GM19043 (cell line): ENCODE data around the gene GPS1.

Experiments used
- ATAC-seq: cut with Tn5 transposase; IDR thresholded peaks from one replicate; pipeline ENCODE4 v1.9.1; 2021; ENCODE audit warnings: low read depth; ENCODE audit not compliant: unreplicated experiment

GPS1 gene

DNA sequence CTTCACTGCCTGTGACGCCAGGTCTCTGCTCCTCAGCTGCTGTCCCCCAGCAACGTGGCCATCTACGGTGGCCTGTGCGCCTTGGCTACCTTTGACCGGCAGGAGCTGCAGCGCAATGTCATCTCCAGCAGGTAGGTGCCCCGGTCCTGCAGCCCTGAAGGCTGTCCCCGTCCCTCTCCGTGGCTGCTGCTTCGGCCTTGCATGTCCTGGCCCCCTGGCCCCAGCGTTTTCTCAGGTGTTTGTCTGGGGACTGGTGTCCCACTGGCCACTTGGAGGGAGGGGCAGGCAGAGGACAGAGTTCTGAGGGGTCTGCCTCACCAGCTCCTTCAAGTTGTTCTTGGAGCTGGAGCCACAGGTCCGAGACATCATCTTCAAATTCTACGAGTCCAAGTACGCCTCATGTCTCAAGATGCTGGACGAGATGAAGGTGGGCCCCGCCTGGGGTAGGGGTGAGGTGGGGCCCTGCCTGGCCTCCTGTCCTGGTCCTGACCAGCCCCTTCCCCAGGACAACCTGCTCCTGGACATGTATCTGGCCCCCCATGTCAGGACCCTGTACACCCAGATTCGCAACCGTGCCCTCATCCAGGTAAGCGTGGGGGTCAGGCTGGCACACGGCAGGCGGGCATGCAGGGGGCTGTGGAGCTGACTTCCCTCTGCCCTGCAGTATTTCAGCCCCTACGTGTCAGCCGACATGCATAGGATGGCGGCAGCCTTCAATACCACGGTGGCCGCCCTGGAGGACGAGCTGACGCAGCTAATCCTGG lies 4.4 kb downstream of the GPS1 start:
- ATAC-seq: no peak

DNA sequence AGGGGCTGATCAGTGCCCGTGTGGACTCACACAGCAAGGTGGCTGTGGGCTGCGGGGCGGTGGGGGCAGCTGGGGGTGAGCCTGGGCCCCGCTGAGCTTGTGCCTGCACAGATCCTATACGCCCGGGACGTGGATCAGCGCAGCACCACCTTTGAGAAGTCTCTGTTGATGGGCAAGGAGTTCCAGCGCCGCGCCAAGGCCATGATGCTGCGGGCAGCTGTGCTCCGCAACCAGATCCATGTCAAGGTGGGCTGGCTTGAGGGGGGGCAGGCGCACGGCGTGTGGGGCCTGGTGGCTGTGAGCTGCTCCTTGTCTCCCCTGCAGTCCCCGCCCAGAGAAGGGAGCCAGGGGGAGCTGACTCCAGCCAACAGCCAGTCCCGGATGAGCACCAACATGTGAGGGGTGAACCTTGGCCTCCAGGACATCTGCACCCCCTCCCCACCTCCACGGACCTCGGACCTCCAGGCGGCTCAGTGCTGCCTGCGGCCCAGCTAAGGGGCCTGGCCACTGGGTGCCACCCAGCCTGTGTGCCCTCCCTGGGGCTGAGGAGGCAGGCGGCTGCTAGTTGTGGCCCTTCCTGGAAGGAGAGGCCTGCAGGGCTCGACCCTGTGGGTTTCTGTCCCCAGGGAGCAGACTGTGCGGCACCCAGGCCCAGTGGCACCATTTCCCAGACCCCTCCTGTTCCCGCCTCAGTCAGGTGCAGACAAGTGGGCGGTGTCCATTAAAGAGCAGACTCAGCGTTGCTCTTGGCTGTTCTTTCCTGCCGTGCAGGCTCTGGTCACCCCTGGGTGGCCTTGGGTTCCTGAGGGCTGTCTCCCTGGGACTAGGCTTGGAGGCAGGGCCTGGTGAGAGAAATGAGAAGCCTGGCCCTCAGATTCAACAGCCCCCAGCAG lies 5.3 kb downstream of the GPS1 start:
- no peak for ATAC-seq

DNA sequence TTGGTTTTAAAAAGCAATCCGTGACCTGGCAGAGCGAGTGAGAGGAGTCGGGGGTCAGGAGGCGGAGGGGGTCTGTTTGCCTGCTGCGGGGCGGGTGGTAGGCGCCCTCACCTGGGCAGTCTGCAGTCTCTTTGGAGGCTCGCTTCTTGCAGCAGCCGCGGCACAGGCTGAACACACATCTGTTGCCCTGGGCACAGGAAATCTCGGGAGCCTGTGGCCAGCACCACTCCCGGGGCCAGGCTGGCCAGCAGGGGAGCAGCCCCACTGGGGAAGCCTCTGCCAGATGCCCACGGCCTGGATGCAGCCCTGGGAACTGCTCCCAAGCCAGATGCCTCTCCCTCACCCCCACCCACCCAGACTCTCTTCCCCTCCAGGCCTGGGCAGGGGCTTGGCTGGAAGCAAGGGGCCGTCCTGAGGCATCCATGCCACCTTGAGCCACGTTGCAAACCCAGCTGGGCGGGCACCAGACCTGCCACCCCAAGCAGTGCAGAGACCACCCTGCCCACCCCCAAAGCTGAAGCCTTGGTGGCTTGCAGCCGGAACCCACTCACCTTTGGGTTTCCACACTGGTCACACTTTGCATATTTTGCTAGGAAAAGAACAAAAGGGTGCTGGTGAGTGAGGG lies 6.6 kb downstream of the GPS1 start:
- no peak for ATAC-seq

DNA sequence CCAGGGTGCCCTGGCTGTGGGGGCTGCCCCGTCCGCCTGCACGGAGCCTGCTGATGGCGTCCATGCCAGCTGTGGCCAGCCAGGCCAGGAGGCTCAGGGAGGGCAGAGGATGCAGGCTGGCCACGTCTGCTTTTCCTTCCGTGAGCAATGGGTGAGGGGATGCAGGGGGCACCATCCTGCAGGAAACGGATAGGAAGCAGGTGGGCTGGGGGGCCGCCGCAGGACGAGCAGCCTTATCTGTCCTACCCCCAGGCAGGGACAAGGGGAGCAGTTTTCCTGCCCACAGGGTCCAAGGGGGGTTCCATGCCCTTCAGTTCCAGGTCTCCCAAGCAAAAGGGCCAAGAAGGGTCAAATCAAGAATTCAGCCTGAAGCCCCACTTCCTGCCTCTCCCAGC lies 7.2 kb downstream of the GPS1 start:
- no peak for ATAC-seq

DNA sequence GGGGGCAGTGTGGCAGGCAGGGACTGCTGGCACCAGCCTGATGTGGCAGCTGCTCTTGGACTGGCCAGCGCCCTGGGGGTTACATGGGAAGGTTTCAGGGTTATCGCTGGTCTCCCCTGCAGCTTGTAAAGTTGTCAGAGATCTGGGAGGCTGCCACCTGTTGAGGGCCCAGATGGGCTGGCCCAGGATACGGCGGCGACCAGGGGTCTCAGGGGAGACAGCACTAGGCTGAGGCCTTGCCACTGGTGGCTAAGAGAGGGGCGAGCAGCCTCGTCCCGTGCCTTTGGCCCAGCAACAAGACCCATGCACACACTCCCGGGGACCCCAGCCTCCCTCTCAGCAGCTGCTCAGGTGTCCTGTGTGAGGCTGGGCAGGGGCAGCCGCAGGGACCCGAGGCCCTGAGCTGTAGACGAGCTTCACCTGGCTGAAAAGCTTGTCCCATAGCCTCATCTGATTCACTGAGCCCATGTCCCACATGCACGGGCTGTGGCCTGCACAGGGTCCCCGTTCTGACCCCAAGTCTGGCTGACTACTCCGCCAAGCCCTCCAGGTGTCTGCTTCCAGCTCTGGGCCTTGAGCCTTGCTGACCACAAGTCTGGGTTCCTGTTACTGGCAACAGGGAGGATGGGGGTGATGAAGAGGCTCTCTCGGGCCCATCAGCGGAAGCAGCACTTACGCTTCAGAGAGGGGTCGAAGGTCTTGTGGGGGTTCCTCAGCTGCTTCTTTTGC lies 7.7 kb downstream of the GPS1 start:
- ATAC-seq: no peak

DNA sequence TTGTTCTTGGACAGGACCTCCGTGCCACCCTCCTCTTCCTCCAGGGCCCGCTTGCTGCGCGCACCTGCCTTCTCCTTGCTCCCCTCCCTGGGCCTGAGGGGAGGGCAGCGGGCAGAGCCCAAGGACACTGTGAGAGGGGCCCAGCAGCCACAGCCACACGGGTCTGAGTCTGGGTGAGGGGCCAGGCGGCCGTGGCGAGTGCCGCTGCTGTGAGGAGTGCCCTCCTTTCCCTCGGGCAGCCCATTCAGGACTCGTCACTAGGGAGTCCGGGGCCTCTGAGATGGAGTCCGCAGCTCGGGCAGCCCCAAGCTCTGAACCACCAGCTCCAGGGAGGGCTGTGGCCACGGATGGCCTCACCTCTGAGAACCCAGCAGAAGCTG lies 8.3 kb downstream of the GPS1 start:
- no peak for ATAC-seq

DNA sequence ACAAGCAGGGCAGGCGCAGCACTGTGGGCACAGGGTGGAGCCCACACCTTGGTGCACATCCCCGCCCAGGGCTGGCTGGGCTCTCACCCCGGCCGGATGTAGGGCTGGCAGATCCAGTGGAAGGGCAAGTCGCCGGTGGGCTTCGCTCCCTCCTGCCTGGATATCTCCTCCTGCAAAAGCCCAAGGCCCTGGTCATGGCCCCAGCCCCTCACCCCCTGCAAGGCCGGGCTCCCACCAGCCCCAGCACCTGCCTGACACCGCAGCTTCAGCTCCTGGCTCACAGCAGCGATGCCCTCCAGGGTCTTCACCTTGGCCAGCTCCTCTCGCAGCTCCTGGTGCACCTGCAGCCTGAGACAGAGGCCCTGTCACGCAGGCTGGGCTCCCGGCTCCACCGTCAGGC lies 8.9 kb downstream of the GPS1 start:
- no peak for ATAC-seq

DNA sequence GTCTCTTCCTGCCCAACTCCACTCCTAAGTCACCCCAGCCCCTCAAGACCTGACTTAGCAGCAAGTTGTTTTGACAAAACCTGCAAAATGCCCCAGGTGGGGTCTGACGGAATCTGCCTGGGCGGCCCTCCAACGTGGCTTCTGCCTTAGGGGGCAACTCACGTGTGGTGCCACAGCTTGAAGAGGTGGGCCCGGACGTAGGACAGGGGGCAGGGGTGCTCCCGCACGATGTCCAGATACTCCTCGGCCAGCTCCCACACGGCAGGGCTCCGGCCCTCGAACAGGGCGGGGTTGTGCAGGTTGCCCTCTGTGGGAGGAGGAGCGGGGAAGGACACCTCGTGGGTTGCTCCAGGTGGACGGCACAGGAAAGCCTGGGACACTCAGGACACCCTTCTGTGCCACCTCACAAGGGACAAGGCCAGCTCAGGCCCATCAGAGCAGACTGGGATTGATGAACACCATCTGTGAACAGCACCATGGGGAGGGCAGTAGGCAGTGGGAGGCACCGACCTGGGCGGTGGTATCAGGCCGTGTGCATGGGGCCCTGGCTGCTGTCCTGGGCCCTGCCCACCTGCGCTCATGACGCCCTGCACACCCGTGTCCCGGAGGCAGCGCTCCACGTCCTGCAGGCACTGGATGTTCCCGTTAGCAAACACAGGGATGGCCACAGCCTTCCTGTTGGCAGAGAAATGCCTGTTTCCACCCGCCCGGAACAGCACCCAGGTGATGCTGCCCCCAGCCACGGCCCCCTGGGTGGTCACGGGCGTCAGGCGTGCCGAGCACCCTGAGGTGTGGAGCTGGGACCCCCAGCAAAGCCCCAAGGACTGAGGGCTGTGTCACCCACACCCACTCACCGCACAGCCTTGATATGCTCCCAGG lies 9.6 kb downstream of the GPS1 start:
- no peak for ATAC-seq

DNA sequence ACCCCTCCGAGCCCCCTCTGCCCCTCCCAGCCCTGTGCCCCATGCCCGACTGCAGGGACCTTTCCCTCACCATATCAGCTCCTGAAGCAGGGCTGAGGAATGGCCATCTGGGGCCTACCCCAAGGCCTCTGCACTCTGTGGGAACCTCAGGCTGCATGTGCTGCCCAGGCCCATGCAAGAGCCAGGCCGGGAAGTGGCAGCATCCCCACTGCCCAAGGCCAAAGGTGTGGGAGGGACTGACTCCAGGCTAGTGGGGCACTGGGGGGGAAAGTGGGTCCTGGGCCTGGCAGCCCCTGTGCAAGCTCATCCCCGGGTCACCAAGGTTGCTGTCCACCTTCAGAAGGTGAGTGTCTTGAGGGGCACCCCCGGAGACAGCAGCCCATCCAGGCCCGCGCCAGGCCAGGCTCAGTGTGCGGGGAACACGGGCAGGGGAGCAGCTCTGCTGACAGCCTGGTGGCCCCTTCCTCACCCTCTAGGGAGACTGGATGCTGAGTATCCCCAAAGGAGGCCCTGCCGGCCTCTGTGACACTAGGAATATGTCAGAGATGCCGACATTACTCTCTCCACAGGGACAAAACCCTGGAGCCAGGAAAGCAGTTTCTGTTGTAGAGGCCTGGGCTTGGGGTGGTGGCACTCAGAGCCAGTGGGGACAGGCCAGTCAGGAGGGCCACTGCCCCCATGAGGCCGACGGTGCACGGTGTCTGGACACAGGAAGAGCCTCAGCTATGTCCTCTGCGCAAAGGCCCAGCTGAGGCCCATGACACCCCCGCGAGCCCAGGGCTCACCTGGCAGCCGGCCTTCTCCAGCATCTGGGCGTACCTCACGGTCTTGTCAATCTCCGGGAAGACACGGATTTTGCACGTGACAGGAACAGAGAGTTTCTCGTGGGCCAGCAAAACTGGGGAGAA lies 10.6 kb downstream of the GPS1 start:
- no peak for ATAC-seq

DNA sequence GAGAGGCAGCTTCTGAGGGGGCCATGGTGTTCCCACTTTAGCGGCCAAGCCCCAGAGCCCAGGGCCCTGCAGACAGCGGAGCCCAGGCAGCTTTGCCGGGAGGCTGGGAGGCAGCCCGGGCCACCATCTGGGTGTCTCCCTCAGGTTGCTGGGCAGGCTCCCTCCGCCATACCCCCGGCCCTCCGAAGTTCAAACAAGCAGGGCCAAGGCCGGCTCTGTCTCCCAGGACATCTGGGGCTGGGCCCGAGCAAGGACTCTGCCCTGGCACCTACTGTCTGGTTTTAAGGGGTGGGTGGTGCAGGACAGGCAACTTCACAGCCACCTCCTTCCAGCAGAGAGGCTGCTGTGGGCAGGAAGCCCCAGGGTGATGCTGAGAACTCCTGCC lies 11.3 kb downstream of the GPS1 start:
- ATAC-seq: no peak

DNA sequence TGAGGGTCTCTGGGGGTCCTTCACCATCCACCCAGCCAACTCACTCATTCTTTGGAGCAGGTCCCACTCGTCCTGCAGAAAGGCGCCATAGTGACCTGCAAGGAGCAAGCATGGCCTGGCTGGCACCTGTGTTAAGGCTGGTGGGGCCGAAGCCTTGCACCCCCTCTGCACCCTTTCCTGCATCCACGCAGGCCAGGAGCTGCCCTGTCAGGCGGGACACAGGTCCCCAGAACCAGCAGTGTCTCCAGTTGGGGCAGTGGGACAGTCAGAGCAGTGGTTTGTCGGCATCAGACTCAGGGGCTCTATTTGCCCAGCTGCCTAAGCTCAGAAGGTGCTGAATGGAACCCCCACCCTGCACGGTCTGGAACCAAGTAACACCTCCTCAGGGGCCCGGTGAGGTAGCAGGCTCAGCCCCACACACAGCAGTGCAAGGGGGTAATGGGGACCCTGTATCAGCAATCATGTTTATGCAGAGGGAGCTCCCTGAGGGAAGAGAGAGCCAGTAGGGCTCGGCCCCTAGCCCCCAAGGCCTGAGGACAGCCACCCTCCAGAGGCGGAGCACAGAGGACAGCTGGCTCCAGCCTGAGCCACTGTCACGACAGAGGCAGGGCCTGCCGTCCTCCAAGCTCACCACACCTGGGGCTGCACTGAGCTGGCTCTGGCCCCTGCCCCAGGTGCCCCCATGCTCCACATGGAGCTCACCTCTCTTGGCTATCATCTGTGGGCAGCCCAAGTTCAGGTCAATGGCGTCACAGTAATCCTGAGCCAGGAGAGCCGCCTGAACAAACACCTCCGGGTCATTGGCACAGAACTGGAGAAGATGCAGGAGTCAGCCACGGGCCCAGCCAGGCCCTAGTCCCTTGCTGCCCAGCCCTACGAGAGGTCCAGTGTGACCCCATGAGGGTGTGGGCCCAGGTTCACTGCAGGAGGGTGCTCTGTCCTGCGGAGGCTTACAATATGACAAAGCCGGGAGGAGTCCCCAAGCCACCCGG lies 12.0 kb downstream of the GPS1 start:
- no peak for ATAC-seq

DNA sequence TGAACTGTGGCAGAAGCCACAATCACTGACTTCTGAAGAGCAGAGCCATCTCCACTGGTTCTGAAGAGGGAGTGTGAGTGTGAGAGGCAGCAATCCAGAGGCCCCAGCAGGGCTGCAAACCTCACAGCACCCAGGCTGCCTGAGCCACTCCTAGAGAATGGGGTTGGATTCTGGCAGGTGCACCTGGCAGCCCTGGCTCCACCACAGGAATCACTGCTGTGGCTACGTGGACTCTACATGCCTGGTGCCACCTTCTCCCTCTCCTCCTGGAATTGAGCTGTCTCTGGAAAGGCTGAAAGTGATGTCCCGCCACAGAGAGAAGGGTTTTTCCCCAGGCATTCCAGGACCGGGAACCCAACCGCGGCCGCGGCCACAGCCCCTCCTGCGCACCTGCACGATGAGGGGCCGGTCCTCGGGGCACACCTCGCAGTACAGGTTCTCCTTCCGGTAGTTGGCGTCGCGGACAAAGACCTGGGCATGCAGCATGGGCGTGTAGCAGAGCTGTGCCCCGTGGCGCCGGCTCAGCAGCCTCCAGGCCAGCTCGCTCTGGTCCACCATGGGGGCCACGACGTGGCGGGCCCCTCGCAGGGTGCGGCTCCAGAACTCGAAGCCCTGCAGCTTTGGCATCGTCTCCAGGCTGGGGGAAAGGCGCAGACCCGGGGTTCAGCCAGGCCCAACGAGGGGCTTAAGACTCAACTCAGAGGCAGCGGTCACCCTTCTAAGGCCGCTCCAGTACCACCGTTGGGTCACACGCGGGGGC lies 12.9 kb downstream of the GPS1 start:
- no peak for ATAC-seq

DNA sequence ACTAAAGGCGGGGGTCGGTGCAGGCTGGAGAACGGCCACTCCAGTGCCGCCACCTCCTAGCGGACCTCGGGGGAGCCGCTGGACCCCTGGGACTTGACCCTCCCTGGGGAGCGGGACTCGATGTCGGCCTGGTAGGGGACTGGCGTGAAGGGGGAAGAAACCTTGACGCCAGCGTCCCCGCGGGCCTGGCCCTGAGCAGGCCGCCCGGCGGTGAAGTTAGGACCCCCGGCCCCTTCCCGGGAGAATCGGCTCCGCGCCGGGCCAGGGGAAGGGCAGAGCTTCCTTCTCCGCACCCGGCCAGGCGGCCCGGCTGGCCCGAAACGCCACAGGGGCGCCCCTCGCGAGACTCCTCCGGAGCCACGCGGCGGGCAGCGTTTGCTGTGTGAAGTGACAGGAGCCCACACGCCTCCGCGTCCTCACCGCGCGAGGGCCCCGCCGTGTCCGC lies 13.5 kb downstream of the GPS1 start:
- no peak for ATAC-seq

DNA sequence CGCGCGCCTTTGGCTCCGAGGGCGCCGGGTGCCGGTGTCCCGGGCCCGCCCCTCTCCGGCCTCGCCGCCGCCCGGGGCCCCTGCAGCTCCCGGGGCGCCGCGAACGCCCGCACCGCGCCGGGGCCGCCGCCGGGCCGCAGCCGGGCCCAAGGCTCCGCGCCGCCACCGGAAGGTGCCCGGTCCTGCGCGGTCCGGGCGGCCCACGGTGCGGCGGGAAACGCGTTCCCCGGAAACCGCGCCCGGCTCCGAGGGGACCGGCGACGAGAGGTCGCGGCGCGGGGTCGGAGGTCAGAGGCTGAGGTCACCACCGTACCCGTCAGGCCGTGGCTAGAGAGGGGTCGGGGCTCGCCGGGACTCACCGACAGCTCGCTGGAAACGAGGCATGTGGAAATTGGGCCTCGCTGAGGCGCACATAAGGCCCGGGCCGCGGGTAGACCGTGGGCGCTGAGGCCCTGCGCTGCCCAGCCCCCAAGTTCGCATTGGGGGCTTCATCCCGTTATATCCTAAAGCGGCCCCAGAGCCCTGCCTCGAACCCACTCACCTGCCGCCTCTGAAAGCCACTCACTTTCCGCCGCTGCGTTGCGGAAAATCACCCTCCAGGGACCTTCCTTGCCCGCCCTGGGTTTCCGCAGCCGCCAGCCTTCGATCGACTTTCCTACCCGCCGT lies 14.1 kb downstream of the GPS1 start, which contains the start of gene DUS1L:
TSS of gene DUS1L (minus strand) at position 167 of the 666 bp plus-strand sequence. CDS start 745 bp downstream, outside the sequence.
- ATAC-seq: no peak

DNA sequence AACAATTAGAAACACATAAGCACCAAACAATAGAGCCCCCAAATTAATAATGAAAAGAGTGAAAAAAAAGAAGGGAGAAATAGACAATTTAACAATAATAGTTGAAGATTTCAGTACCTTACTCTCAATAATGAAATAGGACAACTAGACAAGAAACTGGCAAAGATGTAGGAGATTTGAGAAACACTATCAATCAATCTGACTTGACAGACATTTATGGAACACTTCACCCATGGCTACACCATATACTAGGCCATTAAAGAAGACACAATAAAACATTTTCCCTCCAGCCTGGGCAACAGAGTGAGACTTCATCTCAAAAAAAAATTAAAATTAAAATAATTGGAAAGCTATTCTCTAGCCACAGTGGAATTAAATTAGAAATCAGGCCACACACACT lies 18.9 kb downstream of the GPS1 start:
- ATAC-seq: no peak

DNA sequence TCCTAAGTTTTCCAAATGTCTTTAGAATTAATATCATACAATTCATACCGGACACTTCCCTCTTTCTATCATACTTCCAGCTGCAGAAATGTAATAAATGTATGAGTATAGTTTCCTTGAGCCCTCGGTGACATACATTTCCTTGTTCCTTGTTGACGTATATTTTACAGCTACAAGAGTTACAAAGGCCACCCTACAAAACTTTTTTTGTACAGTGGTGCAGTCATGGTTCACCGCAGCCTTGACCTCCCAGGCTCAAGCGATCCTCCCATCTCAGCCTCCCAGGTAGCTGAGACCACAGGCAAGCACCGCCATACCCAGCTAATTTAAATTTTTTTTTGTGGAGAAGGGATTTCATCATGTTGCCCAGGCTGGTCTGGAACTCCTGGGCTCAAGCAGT lies 21.1 kb downstream of the GPS1 start:
- ATAC-seq: no peak
